ENCODE data around the gene OR2K2. TPM values are rescaled to one million over a fixed set of nuclear protein-coding genes. Genes with fewer than 3 reads are reported as not detected.
"Not testable (repeated sequence)": the region's sequence is repeated elsewhere in the genome, so short reads cannot be mapped to it uniquely, and the experiment has no call there.

OR2K2 gene
- polyA plus RNA-seq, 1 donor (not counting 4 experiments of a cell fraction or from before 2014, with no cell fraction given) = not detected

DNA sequence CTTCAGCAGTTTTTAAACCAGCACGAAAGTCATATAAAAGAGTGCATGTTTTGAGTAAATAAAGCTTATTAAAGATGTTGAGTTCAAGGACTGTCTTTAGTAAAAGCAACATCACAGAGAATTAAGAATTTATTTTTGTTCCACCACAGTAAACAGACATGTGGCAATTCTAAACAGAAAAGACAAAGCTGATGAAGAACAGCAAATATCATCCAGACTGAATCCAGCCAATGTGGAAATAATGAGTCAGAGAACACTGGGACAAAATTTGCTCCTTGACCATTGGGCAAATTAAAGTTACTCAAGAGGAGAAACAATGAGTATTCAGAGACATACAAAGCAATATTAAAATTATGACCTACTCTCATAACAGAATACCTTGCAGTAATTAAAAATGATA lies 28.8 kb downstream of the OR2K2 start:
- Histone ChIP-seq H4K20me1 (ENCODE audit: control insufficient read depth, extremely low read depth, insufficient read depth, low read length) (no peaks in the 10 kb centered on the region), H3K9ac (ENCODE audit: control insufficient read depth, extremely low read depth, insufficient read depth, low read length) (no peak overlapping the region), H3K79me2 (ENCODE audit: control insufficient read depth, insufficient read depth, low read length) (no peaks in the 10 kb centered on the region), H3K9me3 (ENCODE audit: control insufficient read depth, low read depth, low read length) (no peaks in the 10 kb centered on the region), H3K27me3 (ENCODE audit: control insufficient read depth, extremely low read depth, insufficient read depth, low read length) (no peaks in the 10 kb centered on the region), H3K27ac (ENCODE audit: control insufficient read depth, insufficient read depth, low read length) (no peak overlapping the region), H2AFZ (ENCODE audit: control insufficient read depth, low read length) (no peak overlapping the region), H3K4me3 (ENCODE audit: control insufficient read depth in 2 of 3, extremely low read depth in 1 of 3, insufficient read depth in 2 of 3, low read depth in 1 of 3, low read length in 3 of 3) (no peak overlapping the region), H3K36me3 (ENCODE audit: control insufficient read depth in 2 of 2, extremely low read depth in 1 of 2, insufficient read depth in 2 of 2, low read length in 2 of 2) (no peaks in the 10 kb centered on the region), H3K4me1 (ENCODE audit: control insufficient read depth, extremely low read depth, insufficient read depth, low read length) (peaks cover 2% of the 10 kb centered on the region), H3K4me2 (ENCODE audit: control insufficient read depth, extremely low read depth, insufficient read depth, low read depth, low read length) (no peak overlapping the region), H3K9me1 (ENCODE audit: control insufficient read depth, extremely low read depth, insufficient read depth, low read length) (no peaks in the 10 kb centered on the region)
- DNase-seq (ENCODE audit: low read depth, low spot score) (no peak), FAIRE-seq (no peak)
- dilution Hi-C loops (cut with MboI; ENCODE audit: extremely low pct_ligation_motif_present, low sequenced_read_pairs) = no loop called here
- TF ChIP-seq, protein P1, sequence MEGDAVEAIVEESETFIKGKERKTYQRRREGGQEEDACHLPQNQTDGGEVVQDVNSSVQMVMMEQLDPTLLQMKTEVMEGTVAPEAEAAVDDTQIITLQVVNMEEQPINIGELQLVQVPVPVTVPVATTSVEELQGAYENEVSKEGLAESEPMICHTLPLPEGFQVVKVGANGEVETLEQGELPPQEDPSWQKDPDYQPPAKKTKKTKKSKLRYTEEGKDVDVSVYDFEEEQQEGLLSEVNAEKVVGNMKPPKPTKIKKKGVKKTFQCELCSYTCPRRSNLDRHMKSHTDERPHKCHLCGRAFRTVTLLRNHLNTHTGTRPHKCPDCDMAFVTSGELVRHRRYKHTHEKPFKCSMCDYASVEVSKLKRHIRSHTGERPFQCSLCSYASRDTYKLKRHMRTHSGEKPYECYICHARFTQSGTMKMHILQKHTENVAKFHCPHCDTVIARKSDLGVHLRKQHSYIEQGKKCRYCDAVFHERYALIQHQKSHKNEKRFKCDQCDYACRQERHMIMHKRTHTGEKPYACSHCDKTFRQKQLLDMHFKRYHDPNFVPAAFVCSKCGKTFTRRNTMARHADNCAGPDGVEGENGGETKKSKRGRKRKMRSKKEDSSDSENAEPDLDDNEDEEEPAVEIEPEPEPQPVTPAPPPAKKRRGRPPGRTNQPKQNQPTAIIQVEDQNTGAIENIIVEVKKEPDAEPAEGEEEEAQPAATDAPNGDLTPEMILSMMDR (optimal IDR thresholded peaks at IDR 0.05 in 1 of 3, IDR thresholded peaks at IDR 0.05 in 1 of 3, conservative IDR thresholded peaks at IDR 0.05 in 1 of 3; ENCODE audit: extremely low read depth in 1 of 3, insufficient read depth in 2 of 3, low read length in 3 of 3) = no peak
- no peak for TF ChIP-seq EZH2 (IDR thresholded peaks at IDR 0.05; ENCODE audit: low read length)

- Histone ChIP-seq H3K9me3 (ENCODE audit: control insufficient read depth, low read depth, low read length) (no peaks in the 10 kb centered on the region), H2AFZ (ENCODE audit: control insufficient read depth, low read length) (no peak overlapping the region), H3K4me2 (ENCODE audit: control insufficient read depth, extremely low read depth, insufficient read depth, low read depth, low read length) (no peak overlapping the region), H3K4me1 (ENCODE audit: control insufficient read depth, extremely low read depth, insufficient read depth, low read length) (peaks cover 2% of the 10 kb centered on the region), H3K27me3 (ENCODE audit: control insufficient read depth, extremely low read depth, insufficient read depth, low read length) (no peaks in the 10 kb centered on the region), H3K79me2 (ENCODE audit: control insufficient read depth, insufficient read depth, low read length) (no peaks in the 10 kb centered on the region), H3K27ac (ENCODE audit: control insufficient read depth, insufficient read depth, low read length) (no peak overlapping the region), H4K20me1 (ENCODE audit: control insufficient read depth, extremely low read depth, insufficient read depth, low read length) (no peaks in the 10 kb centered on the region), H3K9me1 (ENCODE audit: control insufficient read depth, extremely low read depth, insufficient read depth, low read length) (no peaks in the 10 kb centered on the region), H3K4me3 (ENCODE audit: control insufficient read depth in 2 of 3, extremely low read depth in 1 of 3, insufficient read depth in 2 of 3, low read depth in 1 of 3, low read length in 3 of 3) (no peak overlapping the region), H3K9ac (ENCODE audit: control insufficient read depth, extremely low read depth, insufficient read depth, low read length) (no peak overlapping the region), H3K36me3 (ENCODE audit: control insufficient read depth in 2 of 2, extremely low read depth in 1 of 2, insufficient read depth in 2 of 2, low read length in 2 of 2) (no peaks in the 10 kb centered on the region)
- FAIRE-seq (no peak), DNase-seq (ENCODE audit: low read depth, low spot score) (no peak)
- dilution Hi-C loops (cut with MboI; ENCODE audit: extremely low pct_ligation_motif_present, low sequenced_read_pairs) = no loop called here
- TF ChIP-seq EZH2 (IDR thresholded peaks at IDR 0.05; ENCODE audit: low read length) = no peak
- TF ChIP-seq, protein P1 (optimal IDR thresholded peaks at IDR 0.05 in 1 of 3, IDR thresholded peaks at IDR 0.05 in 1 of 3, conservative IDR thresholded peaks at IDR 0.05 in 1 of 3; ENCODE audit: extremely low read depth in 1 of 3, insufficient read depth in 2 of 3, low read length in 3 of 3) = no peak
Observed at GRCh38 chr9:111300140-111300735, 29.8 kb downstream of the OR2K2 start.

GRCh38 chr9:111299599-111299966 lies 30.4 kb downstream of the OR2K2 start:
- dilution Hi-C loops (cut with MboI; ENCODE audit: extremely low pct_ligation_motif_present, low sequenced_read_pairs); H3K4me3 ChIP-seq (ENCODE audit: control insufficient read depth in 2 of 3, extremely low read depth in 1 of 3, insufficient read depth in 2 of 3, low read depth in 1 of 3, low read length in 3 of 3); FAIRE-seq; DNase-seq (ENCODE audit: low read depth, low spot score); H3K4me1 ChIP-seq (ENCODE audit: control insufficient read depth, extremely low read depth, insufficient read depth, low read length); H3K9me3 ChIP-seq (ENCODE audit: control insufficient read depth, low read depth, low read length); H3K27ac ChIP-seq (ENCODE audit: control insufficient read depth, insufficient read depth, low read length); H4K20me1 ChIP-seq (ENCODE audit: control insufficient read depth, extremely low read depth, insufficient read depth, low read length); H3K4me2 ChIP-seq (ENCODE audit: control insufficient read depth, extremely low read depth, insufficient read depth, low read depth, low read length); H3K36me3 ChIP-seq (ENCODE audit: control insufficient read depth in 2 of 2, extremely low read depth in 1 of 2, insufficient read depth in 2 of 2, low read length in 2 of 2); H3K79me2 ChIP-seq (ENCODE audit: control insufficient read depth, insufficient read depth, low read length); H2AFZ ChIP-seq (ENCODE audit: control insufficient read depth, low read length); H3K9ac ChIP-seq (ENCODE audit: control insufficient read depth, extremely low read depth, insufficient read depth, low read length); H3K27me3 ChIP-seq (ENCODE audit: control insufficient read depth, extremely low read depth, insufficient read depth, low read length); H3K9me1 ChIP-seq (ENCODE audit: control insufficient read depth, extremely low read depth, insufficient read depth, low read length): not testable (repeated sequence)

All from keratinocyte (primary cell).